Measurements from ENCODE around the gene TRMT112. TPM values are rescaled to one million over a fixed set of nuclear protein-coding genes. Genes with fewer than 3 reads are reported as not detected.

The TRMT112 gene
- total and polyA plus RNA-seq, 2 donors (not counting 1 experiment from before 2014, with no cell fraction given), result 161 to 248 TPM

DNA sequence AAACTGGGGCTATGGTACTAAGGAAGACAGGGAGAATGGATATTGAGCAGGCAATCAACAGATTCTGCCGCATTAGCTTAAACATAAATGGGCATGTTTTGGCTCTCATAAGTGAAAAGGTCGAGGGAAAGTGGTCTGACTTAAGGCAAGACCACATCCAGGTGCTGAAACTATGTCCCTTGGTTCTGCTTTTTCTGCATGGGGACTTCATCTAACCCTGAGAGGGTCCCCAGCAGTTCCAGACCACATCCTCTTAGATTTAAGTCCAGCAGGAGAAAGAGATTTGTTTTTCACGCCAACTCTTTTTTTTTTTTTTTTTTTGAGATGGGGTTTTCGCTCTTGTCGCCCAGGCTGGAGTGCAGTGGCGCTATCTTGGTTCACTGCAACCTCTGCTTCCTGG lies 47.1 kb upstream of the TRMT112 start:
- no peaks in the 10 kb centered on the region for H4K20me1 ChIP-seq (ENCODE audit: control insufficient read depth, extremely low read depth, insufficient read depth, low read length)
- no peak overlapping the region for H3K27ac ChIP-seq (ENCODE audit: insufficient read depth, low read length)
- peaks cover 23% of the 10 kb centered on the region for H3K36me3 ChIP-seq (ENCODE audit: control insufficient read depth, insufficient read depth, low read length)
- no peak overlapping the region for H3K4me2 ChIP-seq (ENCODE audit: extremely low read depth, insufficient read depth, low read length)
- no peaks in the 10 kb centered on the region for H3K27me3 ChIP-seq (ENCODE audit: control insufficient read depth, insufficient read depth, low read length)
- H2AFZ ChIP-seq (ENCODE audit: low read length), result no peak overlapping the region
- DNase-seq (ENCODE audit: low read depth in 2 of 2), result no peak
- no peak overlapping the region for H3K4me3 ChIP-seq (replicated peaks in 1 of 4; ENCODE audit: control extremely low read depth in 1 of 4, insufficient read depth in 1 of 4, low read depth in 3 of 4, low read length in 4 of 4)
- H3K9me3 ChIP-seq (ENCODE audit: control insufficient read depth, insufficient read depth, low read depth, low read length), result no peaks in the 10 kb centered on the region
- H3K4me1 ChIP-seq (ENCODE audit: control insufficient read depth, extremely low read depth, insufficient read depth, low read length), result peaks cover 4% of the 10 kb centered on the region
- H3K9ac ChIP-seq (ENCODE audit: insufficient read depth, low read length), result no peak overlapping the region
- peaks cover 9% of the 10 kb centered on the region for H3K79me2 ChIP-seq (ENCODE audit: control insufficient read depth, insufficient read depth, low read length)
- no peak for TF ChIP-seq EZH2 (IDR thresholded peaks at IDR 0.05; ENCODE audit: low read length, missing control alignments)

GRCh38 chr11:64362339-64362738 lies 45.0 kb upstream of the TRMT112 start:
- peaks cover 13% of the 10 kb centered on the region for H3K79me2 ChIP-seq (ENCODE audit: control insufficient read depth, insufficient read depth, low read length)
- no peak overlapping the region for H3K27ac ChIP-seq (ENCODE audit: insufficient read depth, low read length)
- no peak overlapping the region for H3K4me3 ChIP-seq (replicated peaks in 1 of 4; ENCODE audit: control extremely low read depth in 1 of 4, insufficient read depth in 1 of 4, low read depth in 3 of 4, low read length in 4 of 4)
- DNase-seq (ENCODE audit: low read depth in 2 of 2), result no peak
- H3K9me3 ChIP-seq (ENCODE audit: control insufficient read depth, insufficient read depth, low read depth, low read length), result no peaks in the 10 kb centered on the region
- H3K9ac ChIP-seq (ENCODE audit: insufficient read depth, low read length), result no peak overlapping the region
- peaks cover 18% of the 10 kb centered on the region for H3K36me3 ChIP-seq (ENCODE audit: control insufficient read depth, insufficient read depth, low read length)
- no peaks in the 10 kb centered on the region for H3K27me3 ChIP-seq (ENCODE audit: control insufficient read depth, insufficient read depth, low read length)
- no peak overlapping the region for H2AFZ ChIP-seq (ENCODE audit: low read length)
- H3K4me2 ChIP-seq (ENCODE audit: extremely low read depth, insufficient read depth, low read length), result no peak overlapping the region
- peaks cover 16% of the 10 kb centered on the region for H3K4me1 ChIP-seq (ENCODE audit: control insufficient read depth, extremely low read depth, insufficient read depth, low read length)
- TF ChIP-seq EZH2 (IDR thresholded peaks at IDR 0.05; ENCODE audit: low read length, missing control alignments), result no peak
- TF ChIP-seq CTCF (conservative IDR thresholded peaks at IDR 0.05 in 1 of 2, IDR thresholded peaks at IDR 0.05 in 1 of 2; ENCODE audit: low read depth in 1 of 2, low read length in 2 of 2), result no peak
- H4K20me1 ChIP-seq (ENCODE audit: control insufficient read depth, extremely low read depth, insufficient read depth, low read length), result no peaks in the 10 kb centered on the region

- no peaks in the 10 kb centered on the region for H3K9me3 ChIP-seq (ENCODE audit: control insufficient read depth, insufficient read depth, low read depth, low read length)
- no peak overlapping the region for H3K27ac ChIP-seq (ENCODE audit: insufficient read depth, low read length)
- no peak overlapping the region for H3K4me2 ChIP-seq (ENCODE audit: extremely low read depth, insufficient read depth, low read length)
- H3K27me3 ChIP-seq (ENCODE audit: control insufficient read depth, insufficient read depth, low read length), result no peaks in the 10 kb centered on the region
- peaks cover 16% of the 10 kb centered on the region for H3K4me1 ChIP-seq (ENCODE audit: control insufficient read depth, extremely low read depth, insufficient read depth, low read length)
- H3K4me3 ChIP-seq (replicated peaks in 1 of 4; ENCODE audit: control extremely low read depth in 1 of 4, insufficient read depth in 1 of 4, low read depth in 3 of 4, low read length in 4 of 4), result no peak overlapping the region
- peaks cover 18% of the 10 kb centered on the region for H3K36me3 ChIP-seq (ENCODE audit: control insufficient read depth, insufficient read depth, low read length)
- TF ChIP-seq EZH2 (IDR thresholded peaks at IDR 0.05; ENCODE audit: low read length, missing control alignments), result no peak
- no peak overlapping the region for H3K9ac ChIP-seq (ENCODE audit: insufficient read depth, low read length)
- H2AFZ ChIP-seq (ENCODE audit: low read length), result no peak overlapping the region
- DNase-seq (ENCODE audit: low read depth in 2 of 2), result no peak
- H4K20me1 ChIP-seq (ENCODE audit: control insufficient read depth, extremely low read depth, insufficient read depth, low read length), result no peaks in the 10 kb centered on the region
- H3K79me2 ChIP-seq (ENCODE audit: control insufficient read depth, insufficient read depth, low read length), result peaks cover 13% of the 10 kb centered on the region
Measured at GRCh38 chr11:64361659-64362058, 44.3 kb upstream of the TRMT112 start.

DNA sequence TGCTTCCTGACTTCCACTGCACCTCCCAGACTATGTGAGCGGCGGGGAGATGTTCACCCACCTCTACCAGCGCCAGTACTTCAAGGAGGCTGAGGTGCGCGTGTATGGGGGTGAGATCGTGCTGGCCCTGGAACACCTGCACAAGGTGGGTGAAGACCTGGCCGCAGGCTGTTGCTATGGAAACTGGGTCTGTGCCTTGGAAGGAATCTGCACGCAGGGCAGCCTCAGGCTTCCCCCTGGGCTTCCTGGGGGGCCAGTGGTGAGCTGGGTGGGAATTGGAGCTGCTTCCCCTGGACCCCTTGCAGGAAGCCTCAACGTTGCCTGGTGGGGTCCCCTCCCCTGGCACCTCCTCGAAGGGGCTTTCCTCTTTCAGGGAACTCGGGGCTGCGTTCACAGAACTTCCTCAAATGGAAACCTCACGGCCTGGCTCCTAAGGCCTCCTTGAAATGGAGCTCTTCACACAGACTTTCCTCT lies 43.1 kb upstream of the TRMT112 start:
- Histone ChIP-seq H3K27ac (ENCODE audit: insufficient read depth, low read length) (no peak overlapping the region), H3K4me2 (ENCODE audit: extremely low read depth, insufficient read depth, low read length) (no peak overlapping the region), H3K27me3 (ENCODE audit: control insufficient read depth, insufficient read depth, low read length) (no peaks in the 10 kb centered on the region), H3K79me2 (ENCODE audit: control insufficient read depth, insufficient read depth, low read length) (peaks cover 13% of the 10 kb centered on the region), H3K4me3 (replicated peaks in 1 of 4; ENCODE audit: control extremely low read depth in 1 of 4, insufficient read depth in 1 of 4, low read depth in 3 of 4, low read length in 4 of 4) (peak overlapping the region in 1 of 4 experiments; percentile 89), H3K4me1 (ENCODE audit: control insufficient read depth, extremely low read depth, insufficient read depth, low read length) (peaks cover 17% of the 10 kb centered on the region), H3K36me3 (ENCODE audit: control insufficient read depth, insufficient read depth, low read length) (peaks cover 18% of the 10 kb centered on the region), H3K9ac (ENCODE audit: insufficient read depth, low read length) (no peak overlapping the region), H4K20me1 (ENCODE audit: control insufficient read depth, extremely low read depth, insufficient read depth, low read length) (no peaks in the 10 kb centered on the region), H2AFZ (ENCODE audit: low read length) (no peak overlapping the region), H3K9me3 (ENCODE audit: control insufficient read depth, insufficient read depth, low read depth, low read length) (no peaks in the 10 kb centered on the region)
- TF ChIP-seq EZH2 (IDR thresholded peaks at IDR 0.05; ENCODE audit: low read length, missing control alignments) (no peak), CTCF (conservative IDR thresholded peaks at IDR 0.05 in 1 of 2, IDR thresholded peaks at IDR 0.05 in 1 of 2; ENCODE audit: low read depth in 1 of 2, low read length in 2 of 2) (no peak)
- no peak for DNase-seq (ENCODE audit: low read depth in 2 of 2)
